Glutamatergic neuron (in vitro differentiated cells): ENCODE results near the gene SLC29A4. TPM values are rescaled to one million over a fixed set of nuclear protein-coding genes. Genes with fewer than 3 reads are reported as not detected.

ENCODE experiments used
- DNase-seq: peaks from one replicate; pipeline ENCODE4 v3.0.0; 2022
- H3K27ac Mint-ChIP-seq: one replicate; pipeline ENCODE4 v1.8.0; 2020; ENCODE audit warnings: mild to moderate bottlenecking, mixed read lengths, inconsistent platforms; ENCODE audit not compliant: unreplicated experiment
- H3K27me3 Mint-ChIP-seq: one replicate; pipeline ENCODE4 v1.8.0; 2020; ENCODE audit warnings: mild to moderate bottlenecking, moderate library complexity, mixed read lengths, inconsistent platforms; ENCODE audit not compliant: unreplicated experiment
- H3K36me3 Mint-ChIP-seq: one replicate; pipeline ENCODE4 v1.8.0; 2020; ENCODE audit warnings: mild to moderate bottlenecking, mixed read lengths, inconsistent platforms; ENCODE audit not compliant: unreplicated experiment
- H3K4me1 Mint-ChIP-seq: one replicate; pipeline ENCODE4 v1.8.0; 2020; ENCODE audit warnings: mild to moderate bottlenecking, low read depth, mixed read lengths, inconsistent platforms; ENCODE audit not compliant: unreplicated experiment
- H3K4me3 Mint-ChIP-seq: one replicate; pipeline ENCODE4 v1.8.0; 2020; ENCODE audit warnings: mild to moderate bottlenecking, mixed read lengths, inconsistent platforms; ENCODE audit not compliant: unreplicated experiment
- H3K9me3 Mint-ChIP-seq: one replicate; pipeline ENCODE4 v1.8.0; 2020; ENCODE audit warnings: mild to moderate bottlenecking, moderate library complexity, mixed read lengths, inconsistent platforms; ENCODE audit not compliant: unreplicated experiment
- total RNA-seq: library from RNA; stranded (reverse); fragmentation: NEBNext Ultra II Directional; extraction: Animal tissue kit (Norgen Biotek cat#: 25700); gene quantifications from one replicate; pipeline ENCODE4 v1.2.1, GENCODE V29; 2021; ENCODE audit not compliant: unreplicated experiment
- TF ChIP-seq, protein P1 (sequence below): fragments of 200-600 bp; sonication (generic); IDR thresholded peaks from one replicate; pipeline ENCODE4 v1.5.0; 2021; ENCODE audit not compliant: partially characterized antibody, unreplicated experiment

The SLC29A4 gene
- total RNA-seq, 1 donor from 2014 or later = 30.5 TPM

DNA sequence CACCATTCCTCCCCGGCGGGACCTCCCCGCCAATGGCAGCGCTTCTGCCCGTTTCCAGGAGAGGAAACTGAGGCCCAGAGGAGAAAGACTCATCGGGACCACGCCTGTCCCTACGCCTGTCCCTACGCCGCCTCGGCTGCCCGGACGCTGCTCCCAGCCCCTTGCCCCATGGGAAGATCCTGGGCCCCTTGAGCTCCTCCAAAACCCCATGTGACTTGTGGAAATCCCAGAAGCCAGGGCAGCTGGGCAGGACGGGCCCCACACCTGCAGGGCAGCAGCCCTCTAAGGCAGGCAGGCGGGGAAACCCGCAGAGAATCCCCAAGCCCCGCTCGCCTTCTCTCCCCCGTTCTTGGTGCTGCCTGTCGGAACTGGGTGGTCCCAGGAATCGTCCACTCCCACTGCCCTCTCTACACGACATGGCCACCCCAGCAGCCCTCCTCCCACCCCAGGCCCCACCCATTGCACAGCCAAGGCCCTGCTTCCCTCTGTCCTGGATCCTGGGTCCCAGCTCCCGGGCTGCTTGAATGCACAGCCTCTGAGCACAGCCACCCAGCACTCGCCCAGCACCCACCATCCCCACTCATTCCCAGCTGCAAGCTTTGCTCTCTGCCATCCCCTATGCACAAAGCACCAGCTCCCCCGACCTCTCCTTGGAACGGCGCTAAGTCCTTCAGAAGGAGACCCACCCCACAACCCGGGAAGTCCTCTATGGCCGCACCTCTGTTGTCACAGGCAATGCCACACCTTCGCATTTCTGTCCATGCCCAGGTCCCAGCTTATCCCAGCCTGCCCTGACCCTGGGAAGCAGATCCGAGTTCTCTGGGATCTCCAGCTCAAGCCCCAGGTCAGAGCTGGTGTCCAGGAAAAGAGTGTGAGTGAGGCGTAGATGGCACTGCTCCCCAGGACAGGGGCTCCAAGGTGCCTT, 50.6 kb downstream of the SLC29A4 start:
- H3K36me3 Mint-ChIP-seq = peaks cover 14% of the 10 kb centered on the region
- DNase-seq = no peak
- H3K4me1 Mint-ChIP-seq = no peaks in the 10 kb centered on the region
- H3K27me3 Mint-ChIP-seq = peaks cover 2% of the 10 kb centered on the region
- peaks cover 4% of the 10 kb centered on the region for H3K9me3 Mint-ChIP-seq
- TF ChIP-seq, protein P1, sequence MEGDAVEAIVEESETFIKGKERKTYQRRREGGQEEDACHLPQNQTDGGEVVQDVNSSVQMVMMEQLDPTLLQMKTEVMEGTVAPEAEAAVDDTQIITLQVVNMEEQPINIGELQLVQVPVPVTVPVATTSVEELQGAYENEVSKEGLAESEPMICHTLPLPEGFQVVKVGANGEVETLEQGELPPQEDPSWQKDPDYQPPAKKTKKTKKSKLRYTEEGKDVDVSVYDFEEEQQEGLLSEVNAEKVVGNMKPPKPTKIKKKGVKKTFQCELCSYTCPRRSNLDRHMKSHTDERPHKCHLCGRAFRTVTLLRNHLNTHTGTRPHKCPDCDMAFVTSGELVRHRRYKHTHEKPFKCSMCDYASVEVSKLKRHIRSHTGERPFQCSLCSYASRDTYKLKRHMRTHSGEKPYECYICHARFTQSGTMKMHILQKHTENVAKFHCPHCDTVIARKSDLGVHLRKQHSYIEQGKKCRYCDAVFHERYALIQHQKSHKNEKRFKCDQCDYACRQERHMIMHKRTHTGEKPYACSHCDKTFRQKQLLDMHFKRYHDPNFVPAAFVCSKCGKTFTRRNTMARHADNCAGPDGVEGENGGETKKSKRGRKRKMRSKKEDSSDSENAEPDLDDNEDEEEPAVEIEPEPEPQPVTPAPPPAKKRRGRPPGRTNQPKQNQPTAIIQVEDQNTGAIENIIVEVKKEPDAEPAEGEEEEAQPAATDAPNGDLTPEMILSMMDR = no peak
- H3K4me3 Mint-ChIP-seq = no peak overlapping the region
- H3K27ac Mint-ChIP-seq = no peak overlapping the region

DNA sequence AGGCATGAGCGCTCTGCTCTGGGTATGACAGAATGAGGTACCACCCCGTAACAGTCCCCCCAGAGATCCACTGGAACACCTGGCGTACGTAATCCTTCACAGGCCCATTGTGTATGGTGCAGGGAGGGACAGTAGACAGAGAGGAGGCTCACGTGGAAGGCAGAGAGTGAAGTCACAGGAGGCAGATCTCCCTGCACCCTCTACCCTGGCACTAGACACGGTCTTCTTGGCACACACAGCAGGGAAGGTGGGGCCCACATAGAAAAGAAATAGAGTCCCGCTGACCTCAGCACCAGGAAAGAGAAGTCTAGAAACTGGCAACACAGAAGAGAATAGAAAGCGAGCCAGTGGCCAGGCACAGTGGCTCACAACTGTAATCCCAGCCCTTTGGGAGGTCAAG, 51.9 kb downstream of the SLC29A4 start:
- peaks cover 2% of the 10 kb centered on the region for H3K27me3 Mint-ChIP-seq
- H3K27ac Mint-ChIP-seq = no peak overlapping the region
- H3K9me3 Mint-ChIP-seq = peaks cover 6% of the 10 kb centered on the region
- no peak for DNase-seq
- TF ChIP-seq, protein P1 = no peak
- peaks cover 15% of the 10 kb centered on the region for H3K36me3 Mint-ChIP-seq
- no peaks in the 10 kb centered on the region for H3K4me1 Mint-ChIP-seq
- no peak overlapping the region for H3K4me3 Mint-ChIP-seq

DNA sequence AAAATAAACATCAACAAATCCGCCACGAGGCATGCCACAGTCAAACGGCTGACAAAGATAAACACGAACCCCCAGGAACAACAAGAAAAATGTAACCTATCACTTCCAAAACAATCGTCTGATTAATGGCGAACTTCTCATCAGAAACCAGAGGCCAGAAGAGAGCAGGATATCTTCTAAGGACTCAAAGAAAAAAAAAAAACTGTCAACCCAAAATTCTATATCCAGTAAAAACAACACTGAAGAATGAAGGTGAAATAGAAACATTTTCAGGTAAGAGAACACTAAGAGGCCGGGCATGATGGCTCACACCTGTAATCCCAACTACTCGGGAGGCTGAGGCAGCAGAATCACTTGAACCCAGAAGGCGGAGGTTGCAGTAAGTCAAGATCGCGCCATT, 54.3 kb downstream of the SLC29A4 start:
- H3K36me3 Mint-ChIP-seq = peaks cover 21% of the 10 kb centered on the region
- H3K4me3 Mint-ChIP-seq = no peak overlapping the region
- no peak for DNase-seq
- TF ChIP-seq, protein P1 = no peak
- H3K27ac Mint-ChIP-seq = no peak overlapping the region
- no peaks in the 10 kb centered on the region for H3K4me1 Mint-ChIP-seq
- peaks cover 9% of the 10 kb centered on the region for H3K9me3 Mint-ChIP-seq
- peaks cover 7% of the 10 kb centered on the region for H3K27me3 Mint-ChIP-seq

DNA sequence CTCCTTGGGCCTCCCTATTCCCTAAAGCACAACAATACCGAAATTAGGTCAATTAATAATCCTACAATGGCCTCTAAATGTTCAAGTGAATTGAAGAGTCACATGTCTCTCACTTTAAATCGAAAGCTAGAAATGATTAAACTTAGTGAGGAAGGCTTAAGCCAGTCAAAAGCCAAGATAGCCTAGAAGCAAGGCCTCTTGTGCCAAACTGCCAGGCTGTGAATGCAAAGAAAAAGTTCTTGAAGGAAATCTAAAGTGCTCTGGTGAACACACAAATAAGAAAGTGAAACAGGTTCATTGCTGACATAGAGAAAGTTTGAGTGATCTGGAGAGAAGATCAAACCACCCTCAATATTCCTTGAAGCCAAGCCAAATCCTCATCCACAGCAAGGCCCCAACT, 57.2 kb downstream of the SLC29A4 start:
- Mint-ChIP-seq H3K4me3 (no peak overlapping the region), H3K4me1 (no peaks in the 10 kb centered on the region), H3K27me3 (peaks cover 10% of the 10 kb centered on the region), H3K9me3 (peaks cover 17% of the 10 kb centered on the region), H3K27ac (no peak overlapping the region), H3K36me3 (peaks cover 41% of the 10 kb centered on the region)
- TF ChIP-seq, protein P1 = no peak
- DNase-seq = no peak

DNA sequence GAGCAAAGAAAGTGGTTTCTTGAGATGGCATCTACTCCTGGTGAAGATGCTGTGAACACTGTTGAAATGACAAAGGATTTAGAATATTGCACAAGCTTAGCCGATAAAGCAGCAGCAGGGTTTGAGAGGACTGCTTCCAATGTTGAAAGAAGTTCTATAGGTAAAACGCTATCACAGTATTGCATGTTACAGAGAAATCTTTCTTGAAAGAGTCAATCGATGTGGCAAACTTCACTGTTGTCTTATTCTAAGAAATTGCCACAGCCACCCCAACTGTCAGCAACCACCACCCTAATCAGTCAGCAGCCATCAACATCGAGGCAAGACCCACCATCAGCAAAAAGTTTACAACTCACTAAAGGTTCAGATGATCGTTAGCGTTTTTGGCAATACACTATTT, 59.9 kb downstream of the SLC29A4 start:
- Mint-ChIP-seq H3K4me3 (no peak overlapping the region), H3K9me3 (peaks cover 15% of the 10 kb centered on the region), H3K36me3 (peaks cover 36% of the 10 kb centered on the region), H3K27ac (no peak overlapping the region), H3K4me1 (no peaks in the 10 kb centered on the region), H3K27me3 (peaks cover 12% of the 10 kb centered on the region)
- DNase-seq = no peak
- TF ChIP-seq, protein P1 = no peak
